AG09309 (cell line): Measurements from ENCODE around the gene XK.

Experiments used
- DNase-seq: peaks from one replicate; pipeline ENCODE4 v3.0.0-alpha.2; 2010; ENCODE audit warnings: low read depth
- H3K4me3 ChIP-seq: 2 replicates; pipeline ENCODE4 v1.5.1; 2011; ENCODE audit warnings: mild to moderate bottlenecking, low read depth, low read length, moderate library complexity; ENCODE audit not compliant: control insufficient read depth
- CTCF ChIP-seq: IDR thresholded peaks from 2 replicates; pipeline ENCODE4 v1.5.1; 2011; ENCODE audit warnings: mild to moderate bottlenecking, low read depth, low read length, inconsistent platforms; ENCODE audit not compliant: insufficient read depth, control insufficient read depth; ENCODE audit errors: missing control alignments

The XK gene

GRCh38 chrX:37746218-37746941 is 60.8 kb downstream of the XK start:
- H3K4me3 ChIP-seq, result no peak overlapping the region
- no peak for DNase-seq
- no peak for TF ChIP-seq CTCF

- no peak for TF ChIP-seq CTCF
- no peak for DNase-seq
- no peak overlapping the region for H3K4me3 ChIP-seq
Measured at GRCh38 chrX:37746951-37747350, 61.4 kb downstream of the XK start.

- no peak overlapping the region for H3K4me3 ChIP-seq
- no peak for TF ChIP-seq CTCF
Measured at GRCh38 chrX:37752281-37752680, 66.7 kb downstream of the XK start.

GRCh38 chrX:37752936-37753335 is 67.3 kb downstream of the XK start:
- no peak overlapping the region for H3K4me3 ChIP-seq
- no peak for TF ChIP-seq CTCF
- no peak for DNase-seq

More at GRCh38 chrX:37752281-37752680, 66.7 kb downstream of the XK start:
- no peak for DNase-seq

- no peak for TF ChIP-seq CTCF
- DNase-seq, result no peak
- H3K4me3 ChIP-seq, result no peak overlapping the region
Measured at GRCh38 chrX:37753384-37753783, 67.8 kb downstream of the XK start.

GRCh38 chrX:37754516-37754915 is 68.9 kb downstream of the XK start:
- no peak for DNase-seq
- no peak overlapping the region for H3K4me3 ChIP-seq
- TF ChIP-seq CTCF, result no peak
